IPS DF 19.7 (cell line): ENCODE measurements around the gene RGS7.

Experiments
- DNase-seq: peaks from one replicate; pipeline ENCODE4 v3.0.0-alpha.2; 2013; ENCODE audit warnings: low read depth, low spot score

RGS7 gene

GRCh38 chr1:241083285-241083684 is 273.7 kb downstream of the RGS7 start:
- no peak for DNase-seq

DNA sequence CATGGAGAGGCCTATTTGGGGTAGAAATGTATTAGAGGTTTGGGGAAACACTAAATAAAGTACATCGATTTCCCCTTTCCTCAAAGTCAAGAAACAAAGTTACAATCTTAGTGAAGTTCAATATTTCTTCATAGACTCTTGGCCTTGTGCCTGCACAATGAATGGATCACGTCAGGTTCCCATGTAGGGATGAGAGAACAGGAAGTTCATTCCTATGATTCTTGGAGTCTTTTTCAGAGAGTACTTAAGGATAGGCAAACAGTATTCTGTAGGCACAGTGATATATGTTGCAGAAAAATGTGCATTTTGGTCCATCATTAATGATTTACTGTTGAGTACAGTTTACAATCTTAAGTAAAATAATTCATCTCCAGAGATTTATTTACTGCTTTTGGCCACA is 275.5 kb downstream of the RGS7 start:
- DNase-seq: no peak

DNA sequence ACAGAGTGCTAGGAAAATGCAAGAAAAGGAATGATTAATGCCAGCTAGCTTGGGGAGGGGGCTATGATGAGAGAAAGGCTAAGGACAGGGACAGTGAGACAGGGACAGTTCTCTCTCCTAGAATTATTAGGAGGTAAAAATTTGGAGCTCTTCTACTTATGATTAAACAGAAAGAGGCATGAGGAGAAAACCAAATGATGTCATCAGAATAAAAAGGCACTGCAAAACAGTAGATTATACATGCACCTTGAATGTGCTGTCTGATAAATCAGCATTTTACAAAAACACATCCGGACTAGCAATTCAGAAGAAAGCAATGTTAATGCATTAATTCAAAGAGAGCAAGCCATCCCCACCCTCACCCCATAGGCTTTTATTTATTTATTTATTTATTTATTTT is 277.5 kb downstream of the RGS7 start:
- no peak for DNase-seq

- no peak for DNase-seq
These were observed 278.0 kb downstream of the RGS7 start for GRCh38 chr1:241079047-241079446.

DNA sequence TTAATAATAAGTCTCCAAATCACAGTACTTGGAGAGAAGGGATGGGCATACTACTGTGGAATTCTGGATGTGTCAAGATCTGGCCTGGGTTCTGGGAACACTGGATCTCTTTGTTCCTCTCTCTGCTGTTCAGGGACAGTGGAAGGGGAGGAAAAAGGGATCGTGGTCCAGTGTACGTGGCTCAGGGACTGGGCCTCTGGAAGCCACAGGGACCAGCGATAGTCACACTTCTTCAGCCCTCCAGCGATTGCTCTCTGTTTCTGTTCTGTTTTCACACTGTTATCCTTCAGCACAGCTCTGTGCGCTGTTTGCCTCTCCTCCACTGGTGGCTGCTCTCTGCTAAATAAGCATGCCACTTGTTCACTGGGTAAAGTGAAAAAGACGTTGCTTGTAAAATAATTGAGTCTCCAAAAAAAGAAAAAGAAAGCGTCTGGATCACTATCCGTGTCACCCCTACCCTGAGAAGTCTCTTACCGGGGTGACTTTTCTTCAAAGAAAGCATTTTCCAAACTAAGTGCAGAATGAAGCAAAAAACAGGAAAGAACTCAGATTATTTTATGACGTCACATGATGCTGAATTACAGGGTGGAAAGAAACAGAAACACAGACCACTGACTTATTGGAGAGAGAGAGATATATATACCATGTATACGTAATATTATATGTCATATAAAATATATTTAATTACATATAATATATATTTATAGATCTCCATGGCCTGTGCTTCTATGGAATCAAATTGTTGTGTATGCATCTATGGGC is 279.4 kb downstream of the RGS7 start:
- no peak for DNase-seq

- no peak for DNase-seq
These were observed 282.5 kb downstream of the RGS7 start for GRCh38 chr1:241074507-241074906.

DNA sequence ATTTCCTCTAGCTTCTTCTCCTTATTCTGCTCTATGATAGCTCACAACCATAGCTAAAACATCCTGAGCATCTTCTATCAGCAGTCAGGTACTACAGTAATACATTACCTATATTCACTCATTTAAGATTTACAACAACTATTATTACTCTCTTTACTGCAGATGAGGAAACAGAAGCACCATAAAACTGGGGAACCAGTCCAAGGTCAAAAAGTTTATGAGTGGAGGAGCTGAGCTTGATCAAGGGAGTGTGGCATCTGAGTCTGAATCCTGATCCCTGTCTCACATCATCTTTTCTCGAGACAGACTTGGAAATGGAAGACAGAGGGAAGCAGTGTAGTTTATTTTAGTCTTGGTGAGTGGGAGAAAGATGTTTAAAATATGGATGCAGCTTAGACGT is 288.6 kb downstream of the RGS7 start:
- no peak for DNase-seq

DNA sequence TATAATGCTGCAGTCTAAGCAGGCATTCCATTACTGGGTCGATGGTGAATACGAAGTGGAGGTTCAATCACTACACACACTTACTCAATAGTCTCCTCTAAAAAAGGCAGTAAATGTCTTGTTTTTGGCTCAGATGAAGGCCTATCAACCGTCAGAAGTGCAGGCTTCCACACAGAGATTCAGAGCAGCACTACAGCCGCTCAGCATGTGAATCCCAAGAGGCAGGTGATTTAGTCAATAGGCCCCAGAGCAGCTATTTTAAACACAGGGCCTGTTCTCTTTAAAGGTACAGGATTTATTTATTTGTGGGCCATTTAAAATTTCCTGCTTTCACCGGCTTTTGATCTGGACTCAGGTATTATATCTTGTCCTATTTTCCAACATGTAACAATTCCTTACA is 293.7 kb downstream of the RGS7 start:
- DNase-seq: no peak

DNA sequence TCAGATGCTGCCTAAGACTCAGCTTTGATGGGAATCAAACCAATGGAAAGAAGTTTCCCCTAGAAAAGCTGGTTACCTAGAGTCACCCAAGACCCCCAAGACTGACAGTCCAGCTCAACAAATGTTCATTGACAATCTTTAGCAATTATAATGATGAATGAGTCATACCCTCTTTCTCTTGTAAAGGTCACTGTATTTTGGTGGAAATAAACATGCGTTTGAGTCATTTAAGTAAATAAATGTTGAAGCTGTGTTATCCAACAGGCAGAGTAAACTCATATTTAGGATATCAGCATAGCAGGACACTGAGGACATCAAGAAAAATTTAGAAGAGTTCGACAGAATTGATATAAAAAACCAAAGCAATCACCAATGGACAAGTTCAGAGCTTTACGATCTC is 295.9 kb downstream of the RGS7 start:
- no peak for DNase-seq

- peak; percentile 33 for DNase-seq
These were observed 308.4 kb downstream of the RGS7 start for GRCh38 chr1:241048622-241049021.

DNA sequence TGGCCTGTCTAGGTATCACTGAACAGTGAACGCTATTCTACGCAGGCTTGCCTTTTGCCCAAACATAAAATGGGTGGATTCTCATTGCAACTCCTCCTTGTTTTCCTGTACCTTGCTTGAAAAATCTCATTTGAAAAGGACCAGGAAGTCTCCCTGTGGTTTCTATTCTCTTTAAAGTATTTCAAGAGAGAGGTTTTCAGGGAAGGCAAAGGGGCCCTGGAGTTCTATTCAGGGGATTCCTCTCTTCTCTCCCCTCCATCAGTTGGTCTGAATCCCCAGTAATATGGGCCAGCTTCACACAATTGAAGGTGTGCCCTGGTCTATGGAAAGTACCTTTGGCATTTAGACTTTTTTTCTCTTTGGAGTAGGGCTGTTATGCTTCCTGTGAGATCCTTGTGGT is 311.3 kb downstream of the RGS7 start:
- peak; percentile 52 for DNase-seq

DNA sequence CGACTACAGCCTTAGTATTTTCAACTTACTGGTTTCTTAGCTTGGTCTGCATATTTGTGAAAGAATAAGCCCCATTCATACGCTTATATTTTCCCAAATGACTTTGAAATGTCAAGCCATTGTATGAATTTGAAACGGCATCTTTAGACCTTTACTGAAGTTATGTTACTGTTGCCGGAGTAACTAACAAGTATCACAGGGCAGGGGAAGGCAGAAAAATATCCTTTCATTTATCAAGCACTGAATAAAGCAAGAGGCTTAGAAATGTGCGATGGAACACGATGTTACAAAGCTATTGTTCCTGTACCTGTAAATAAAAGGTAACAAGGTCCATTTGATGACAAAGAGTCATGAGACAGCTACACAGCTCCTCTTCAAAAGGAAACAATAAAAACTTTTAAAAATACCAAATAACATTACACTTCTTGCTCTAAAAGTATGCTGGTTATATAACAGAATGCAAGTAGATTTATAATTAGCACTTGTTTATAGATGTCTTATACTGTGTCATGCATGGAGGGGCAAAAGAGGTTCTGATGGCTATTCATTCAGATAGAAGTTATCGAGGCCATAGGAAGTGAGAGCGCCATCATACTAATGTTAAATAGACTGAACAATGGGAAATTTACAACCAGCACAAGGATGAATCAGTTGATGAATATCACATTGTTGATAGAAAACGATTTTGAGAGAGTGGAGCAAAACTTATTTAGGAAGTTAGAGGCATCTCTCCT is 322.6 kb downstream of the RGS7 start:
- no peak for DNase-seq

DNA sequence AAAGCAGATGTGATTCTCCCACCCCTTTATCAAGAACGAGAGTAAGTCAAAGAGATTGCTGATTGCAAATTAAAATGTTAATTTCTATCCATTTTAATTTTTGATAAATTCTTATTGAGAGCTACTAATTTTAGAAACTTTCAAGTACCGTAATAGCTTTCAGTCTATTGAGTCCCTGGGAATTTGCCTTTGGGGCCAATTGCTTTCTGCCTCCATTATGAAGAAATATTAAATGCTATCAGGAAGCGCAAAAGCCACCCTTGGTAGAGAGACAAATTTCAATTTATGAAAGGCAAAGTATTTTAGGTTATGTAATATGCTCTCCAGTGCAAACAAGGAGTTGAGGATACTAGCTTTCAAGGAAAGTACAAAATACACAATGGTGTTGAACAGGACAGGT is 332.2 kb downstream of the RGS7 start:
- no peak for DNase-seq

- no peak for DNase-seq
These were observed 334.6 kb downstream of the RGS7 start for GRCh38 chr1:241022366-241022765.

DNA sequence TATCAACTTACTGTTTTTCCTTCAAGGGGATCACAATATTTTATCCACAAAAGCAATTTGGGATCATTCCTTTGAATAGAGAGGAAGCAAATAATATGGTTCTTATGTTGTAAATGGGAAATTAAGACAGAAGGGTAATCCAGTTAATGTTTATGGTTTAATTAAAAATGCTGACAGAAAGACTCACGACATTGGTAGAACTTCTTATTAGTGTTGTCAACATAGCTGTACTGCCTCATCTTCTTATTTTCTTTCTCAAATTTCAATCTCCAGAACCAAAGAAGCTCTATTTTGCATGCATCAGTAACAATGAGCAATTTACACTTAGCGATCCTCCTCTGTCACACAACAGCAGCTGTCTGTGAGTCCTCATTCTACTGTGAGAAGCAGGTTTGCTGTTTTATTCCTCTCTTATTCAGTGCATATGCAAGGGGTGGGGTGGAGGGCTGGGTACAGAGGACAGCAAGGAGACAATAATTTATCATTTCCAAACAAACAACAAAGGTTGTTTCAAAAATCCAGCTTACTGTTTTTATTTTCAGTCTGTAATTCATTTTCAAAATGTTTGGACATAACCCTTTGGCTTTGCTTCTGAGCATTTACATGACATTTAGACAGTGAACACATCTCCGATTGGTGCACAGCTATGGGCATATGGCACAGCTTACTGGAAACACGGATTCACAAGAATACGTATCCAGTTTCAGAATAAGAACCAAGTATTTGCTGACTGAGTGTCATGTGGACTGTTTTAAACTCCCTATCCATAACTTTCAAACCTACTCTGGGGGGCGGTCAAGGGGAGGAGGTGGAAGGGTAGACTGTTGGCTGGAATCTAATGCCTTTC is 335.9 kb downstream of the RGS7 start:
- no peak for DNase-seq

DNA sequence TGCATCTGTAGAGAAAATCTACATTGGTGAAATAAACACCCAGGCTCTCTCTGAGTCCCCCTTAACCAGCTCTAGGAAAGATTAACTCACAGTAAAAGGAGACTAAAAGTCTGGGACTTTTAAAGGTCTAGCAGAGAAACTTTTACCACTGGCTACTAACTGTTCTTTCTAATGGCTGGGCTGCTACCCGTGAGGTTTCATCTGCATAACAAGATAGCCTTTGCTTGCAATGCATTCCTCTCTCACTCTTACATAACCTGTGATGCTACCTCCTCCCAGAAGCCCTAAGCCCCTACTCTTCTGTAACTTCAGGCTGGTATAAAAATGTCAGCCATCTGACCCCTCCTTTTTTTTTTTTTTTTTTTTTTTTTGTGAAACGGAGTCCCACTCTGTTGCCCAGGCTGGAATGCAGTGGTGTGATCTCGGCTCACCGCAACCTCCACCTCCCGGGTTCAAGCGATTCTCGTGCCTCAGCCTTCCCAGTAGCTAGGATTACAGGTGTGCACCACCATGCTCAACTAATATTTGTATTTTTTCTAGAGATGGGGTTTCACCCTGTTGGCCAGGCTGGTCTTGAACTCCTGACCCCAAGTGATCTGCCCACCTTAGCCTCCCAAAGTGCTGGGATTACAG is 344.2 kb downstream of the RGS7 start:
- DNase-seq: peak; percentile 92

DNA sequence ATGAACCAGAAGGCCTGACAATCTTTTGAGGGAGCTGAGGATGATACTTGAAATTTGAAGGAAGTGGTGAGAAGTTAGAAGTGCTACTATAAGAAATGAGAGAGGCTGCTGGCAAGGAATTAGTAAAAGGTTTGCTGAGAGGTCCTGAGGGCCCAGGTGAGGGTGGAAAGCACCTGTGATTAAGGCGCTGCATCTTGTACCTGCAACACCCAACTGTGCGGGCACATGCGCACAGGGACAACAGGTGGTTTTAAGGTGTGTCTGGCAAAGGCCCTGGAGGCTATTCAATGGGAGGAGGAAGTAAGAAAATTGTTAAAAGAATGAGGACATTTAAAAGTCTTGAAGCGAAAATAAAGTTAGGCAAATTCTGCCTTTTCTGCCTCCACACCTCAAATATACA is 349.3 kb downstream of the RGS7 start:
- DNase-seq: no peak

GRCh38 chr1:240999826-241000225 is 357.2 kb downstream of the RGS7 start:
- no peak for DNase-seq

GRCh38 chr1:240998441-240999015 is 358.5 kb downstream of the RGS7 start:
- no peak for DNase-seq

GRCh38 chr1:240998024-240998423 is 359.0 kb downstream of the RGS7 start:
- DNase-seq: no peak

DNA sequence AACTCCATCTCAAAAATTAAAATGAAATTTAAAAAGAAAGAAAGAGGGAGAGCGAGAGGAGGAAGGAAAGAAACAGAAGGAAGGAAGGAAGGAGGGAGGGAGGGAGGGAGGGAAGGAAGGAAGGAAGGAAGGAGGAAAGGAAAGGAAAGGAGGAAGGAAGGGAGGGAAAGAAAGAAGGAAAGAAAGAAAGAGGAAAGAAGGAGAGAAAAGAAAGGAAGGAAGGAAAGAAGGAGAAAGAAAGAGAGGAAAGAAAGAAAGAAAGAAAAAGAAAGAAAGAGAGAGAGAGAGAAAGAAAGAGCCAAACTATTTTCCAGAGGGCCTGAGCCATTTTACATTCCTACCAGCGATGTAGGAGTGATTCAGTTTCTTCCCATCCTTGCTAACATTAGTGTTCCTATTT is 364.0 kb downstream of the RGS7 start:
- DNase-seq: no peak

GRCh38 chr1:240991230-240991629 is 365.8 kb downstream of the RGS7 start:
- DNase-seq: no peak
